ENCODE measurements around the gene ZNF385A. TPM values are rescaled to one million over a fixed set of nuclear protein-coding genes. Genes with fewer than 3 reads are reported as not detected.

Gene ZNF385A
- total and polyA plus RNA-seq, 2 of the 13 experiments (the other 11 are each of a cell fraction or from before 2014, with no cell fraction given): 0.44 to 0.67 TPM

DNA sequence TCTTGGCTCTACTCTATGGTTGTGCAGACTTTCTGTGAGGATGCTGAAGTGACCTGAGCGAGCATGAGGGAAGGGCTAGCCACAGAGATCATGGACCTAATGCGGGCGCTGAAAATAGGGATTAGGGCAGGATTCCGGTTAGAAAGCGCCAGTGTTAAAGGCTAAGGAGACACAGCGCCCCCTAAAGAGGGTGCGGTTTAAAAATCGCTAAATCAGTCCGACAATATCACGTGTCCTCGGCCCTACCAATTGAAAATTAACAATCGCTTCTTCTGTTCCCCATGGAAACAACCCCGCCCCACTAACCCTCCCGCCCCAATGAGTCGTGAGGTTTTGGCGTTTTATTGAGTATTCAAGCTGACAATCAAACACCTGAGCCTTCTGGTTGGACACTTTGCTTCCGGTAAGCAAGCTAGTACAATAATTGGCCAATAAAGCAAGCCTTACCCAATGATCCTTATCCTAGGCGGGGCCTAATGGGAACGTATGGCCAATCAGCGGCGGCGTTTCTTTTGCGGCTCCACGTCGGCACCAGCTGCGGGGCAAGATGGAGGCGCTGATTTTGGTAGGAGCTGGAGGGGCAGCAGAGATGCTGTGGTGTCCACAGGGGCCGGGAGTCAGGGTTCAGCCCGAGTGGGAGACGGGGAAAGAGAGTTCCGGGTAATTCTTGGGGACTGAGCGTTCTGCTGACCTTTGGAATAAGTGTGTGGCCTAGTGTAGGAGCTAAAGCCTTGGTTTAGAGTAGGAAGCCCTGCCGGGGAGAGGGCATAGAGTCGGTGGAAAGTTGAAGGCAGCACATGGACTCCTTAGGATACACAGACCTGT, 59.7 kb downstream of the ZNF385A start, which contains the start of gene COPZ1 (continued):
- TF ChIP-seq, protein P1, sequence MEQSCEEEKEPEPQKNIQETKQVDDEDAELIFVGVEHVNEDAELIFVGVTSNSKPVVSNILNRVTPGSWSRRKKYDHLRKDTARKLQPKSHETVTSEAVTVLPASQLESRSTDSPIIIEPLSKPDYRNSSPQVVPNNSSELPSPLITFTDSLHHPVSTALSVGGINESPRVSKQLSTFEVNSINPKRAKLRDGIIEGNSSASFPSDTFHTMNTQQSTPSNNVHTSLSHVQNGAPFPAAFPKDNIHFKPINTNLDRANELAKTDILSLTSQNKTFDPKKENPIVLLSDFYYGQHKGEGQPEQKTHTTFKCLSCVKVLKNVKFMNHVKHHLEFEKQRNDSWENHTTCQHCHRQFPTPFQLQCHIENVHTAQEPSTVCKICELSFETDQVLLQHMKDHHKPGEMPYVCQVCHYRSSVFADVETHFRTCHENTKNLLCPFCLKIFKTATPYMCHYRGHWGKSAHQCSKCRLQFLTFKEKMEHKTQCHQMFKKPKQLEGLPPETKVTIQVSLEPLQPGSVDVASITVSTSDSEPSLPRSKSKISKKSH (CRISPR knock-in tag; IDR thresholded peaks at IDR 0.05; ENCODE audit: borderline replicate concordance): no peak
- TF ChIP-seq ZNF652 (CRISPR knock-in tag; IDR thresholded peaks at IDR 0.05; ENCODE audit: borderline replicate concordance, low read depth) (no peak), ZNF720 (CRISPR knock-in tag; IDR thresholded peaks at IDR 0.05) (no peak), U2AF1 (optimal IDR thresholded peaks at IDR 0.05; ENCODE audit: low read depth, low read length) (no peak), ZNF335 (CRISPR knock-in tag; IDR thresholded peaks at IDR 0.05) (0 out of 2 replicates have a peak, but pooled peaks have one; percentile 68), ZFP36L1 (CRISPR knock-in tag; IDR thresholded peaks at IDR 0.05) (no peak), ZNF615 (CRISPR knock-in tag; IDR thresholded peaks at IDR 0.05; ENCODE audit: borderline replicate concordance) (no peak), SCMH1 (CRISPR knock-in tag; IDR thresholded peaks at IDR 0.05; ENCODE audit: borderline replicate concordance) (no peak), GTF2F1 (IDR thresholded peaks at IDR 0.05; ENCODE audit: low read length) (no peak), HNRNPUL1 (IDR thresholded peaks at IDR 0.05; ENCODE audit: low read depth, low read length) (no peak), ZNF788 (CRISPR knock-in tag; IDR thresholded peaks at IDR 0.05; ENCODE audit: borderline replicate concordance) (peak; percentile 81; the same call in 1 of the 2 replicates), ZMAT3 (CRISPR knock-in tag; conservative IDR thresholded peaks at IDR 0.05) (no peak), SRF (IDR thresholded peaks at IDR 0.05; ENCODE audit: low read depth, low read length) (no peak), ZNF577 (CRISPR knock-in tag; IDR thresholded peaks at IDR 0.05; ENCODE audit: borderline replicate concordance, low read depth) (no peak), ZNF775 (CRISPR knock-in tag; IDR thresholded peaks at IDR 0.05; ENCODE audit: borderline replicate concordance) (no peak)
- TF ChIP-seq, protein P2, sequence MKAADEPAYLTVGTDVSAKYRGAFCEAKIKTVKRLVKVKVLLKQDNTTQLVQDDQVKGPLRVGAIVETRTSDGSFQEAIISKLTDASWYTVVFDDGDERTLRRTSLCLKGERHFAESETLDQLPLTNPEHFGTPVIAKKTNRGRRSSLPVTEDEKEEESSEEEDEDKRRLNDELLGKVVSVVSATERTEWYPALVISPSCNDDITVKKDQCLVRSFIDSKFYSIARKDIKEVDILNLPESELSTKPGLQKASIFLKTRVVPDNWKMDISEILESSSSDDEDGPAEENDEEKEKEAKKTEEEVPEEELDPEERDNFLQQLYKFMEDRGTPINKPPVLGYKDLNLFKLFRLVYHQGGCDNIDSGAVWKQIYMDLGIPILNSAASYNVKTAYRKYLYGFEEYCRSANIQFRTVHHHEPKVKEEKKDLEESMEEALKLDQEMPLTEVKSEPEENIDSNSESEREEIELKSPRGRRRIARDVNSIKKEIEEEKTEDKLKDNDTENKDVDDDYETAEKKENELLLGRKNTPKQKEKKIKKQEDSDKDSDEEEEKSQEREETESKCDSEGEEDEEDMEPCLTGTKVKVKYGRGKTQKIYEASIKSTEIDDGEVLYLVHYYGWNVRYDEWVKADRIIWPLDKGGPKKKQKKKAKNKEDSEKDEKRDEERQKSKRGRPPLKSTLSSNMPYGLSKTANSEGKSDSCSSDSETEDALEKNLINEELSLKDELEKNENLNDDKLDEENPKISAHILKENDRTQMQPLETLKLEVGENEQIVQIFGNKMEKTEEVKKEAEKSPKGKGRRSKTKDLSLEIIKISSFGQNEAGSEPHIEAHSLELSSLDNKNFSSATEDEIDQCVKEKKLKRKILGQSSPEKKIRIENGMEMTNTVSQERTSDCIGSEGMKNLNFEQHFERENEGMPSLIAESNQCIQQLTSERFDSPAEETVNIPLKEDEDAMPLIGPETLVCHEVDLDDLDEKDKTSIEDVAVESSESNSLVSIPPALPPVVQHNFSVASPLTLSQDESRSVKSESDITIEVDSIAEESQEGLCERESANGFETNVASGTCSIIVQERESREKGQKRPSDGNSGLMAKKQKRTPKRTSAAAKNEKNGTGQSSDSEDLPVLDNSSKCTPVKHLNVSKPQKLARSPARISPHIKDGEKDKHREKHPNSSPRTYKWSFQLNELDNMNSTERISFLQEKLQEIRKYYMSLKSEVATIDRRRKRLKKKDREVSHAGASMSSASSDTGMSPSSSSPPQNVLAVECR (CRISPR knock-in tag; IDR thresholded peaks at IDR 0.05; ENCODE audit: borderline replicate concordance): peak; percentile 78; the same call in 1 of the 2 replicates
- TF ChIP-seq, protein P3, sequence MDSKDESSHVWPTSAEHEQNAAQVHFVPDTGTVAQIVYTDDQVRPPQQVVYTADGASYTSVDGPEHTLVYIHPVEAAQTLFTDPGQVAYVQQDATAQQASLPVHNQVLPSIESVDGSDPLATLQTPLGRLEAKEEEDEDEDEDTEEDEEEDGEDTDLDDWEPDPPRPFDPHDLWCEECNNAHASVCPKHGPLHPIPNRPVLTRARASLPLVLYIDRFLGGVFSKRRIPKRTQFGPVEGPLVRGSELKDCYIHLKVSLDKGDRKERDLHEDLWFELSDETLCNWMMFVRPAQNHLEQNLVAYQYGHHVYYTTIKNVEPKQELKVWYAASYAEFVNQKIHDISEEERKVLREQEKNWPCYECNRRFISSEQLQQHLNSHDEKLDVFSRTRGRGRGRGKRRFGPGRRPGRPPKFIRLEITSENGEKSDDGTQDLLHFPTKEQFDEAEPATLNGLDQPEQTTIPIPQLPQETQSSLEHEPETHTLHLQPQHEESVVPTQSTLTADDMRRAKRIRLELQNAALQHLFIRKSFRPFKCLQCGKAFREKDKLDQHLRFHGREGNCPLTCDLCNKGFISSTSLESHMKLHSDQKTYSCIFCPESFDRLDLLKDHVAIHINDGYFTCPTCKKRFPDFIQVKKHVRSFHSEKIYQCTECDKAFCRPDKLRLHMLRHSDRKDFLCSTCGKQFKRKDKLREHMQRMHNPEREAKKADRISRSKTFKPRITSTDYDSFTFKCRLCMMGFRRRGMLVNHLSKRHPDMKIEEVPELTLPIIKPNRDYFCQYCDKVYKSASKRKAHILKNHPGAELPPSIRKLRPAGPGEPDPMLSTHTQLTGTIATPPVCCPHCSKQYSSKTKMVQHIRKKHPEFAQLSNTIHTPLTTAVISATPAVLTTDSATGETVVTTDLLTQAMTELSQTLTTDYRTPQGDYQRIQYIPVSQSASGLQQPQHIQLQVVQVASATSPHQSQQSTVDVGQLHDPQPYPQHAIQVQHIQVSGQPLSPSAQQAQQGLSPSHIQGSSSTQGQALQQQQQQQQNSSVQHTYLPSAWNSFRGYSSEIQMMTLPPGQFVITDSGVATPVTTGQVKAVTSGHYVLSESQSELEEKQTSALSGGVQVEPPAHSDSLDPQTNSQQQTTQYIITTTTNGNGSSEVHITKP (CRISPR knock-in tag; IDR thresholded peaks at IDR 0.05; ENCODE audit: low read depth): no peak

Data from HepG2 (cell line).